SK-MEL-5 (cell line): ENCODE measurements around the gene RIPK3. TPM values are rescaled to one million over a fixed set of nuclear protein-coding genes. Genes with fewer than 3 reads are reported as not detected.
"Not testable (repeated sequence)": the region's sequence is repeated elsewhere in the genome, so short reads cannot be mapped to it uniquely, and the experiment has no call there.

Experiments used
- DNase-seq: peaks from one replicate; pipeline ENCODE4 v3.0.0-alpha.2; 2016; ENCODE audit warnings: low read depth, low spot score
- in situ Hi-C: cut with HindIII; loops from 2 replicates; pipeline ENCODE4 v1.10.0; 2016; ENCODE audit warnings: low sequenced_read_pairs, high pct_unique_total_duplicates, low pct_unique_long_range_greater_than_20kb
- total RNA-seq: library from RNA; depleted of rRNA; stranded (reverse); fragments of >200 nt; shearing (Covaris generic); gene quantifications from 2 replicates; pipeline ENCODE4 v1.2.3, GENCODE V29; 2014

Gene RIPK3
- total RNA-seq, 1 experiment from 2014 or later: not detected

DNA sequence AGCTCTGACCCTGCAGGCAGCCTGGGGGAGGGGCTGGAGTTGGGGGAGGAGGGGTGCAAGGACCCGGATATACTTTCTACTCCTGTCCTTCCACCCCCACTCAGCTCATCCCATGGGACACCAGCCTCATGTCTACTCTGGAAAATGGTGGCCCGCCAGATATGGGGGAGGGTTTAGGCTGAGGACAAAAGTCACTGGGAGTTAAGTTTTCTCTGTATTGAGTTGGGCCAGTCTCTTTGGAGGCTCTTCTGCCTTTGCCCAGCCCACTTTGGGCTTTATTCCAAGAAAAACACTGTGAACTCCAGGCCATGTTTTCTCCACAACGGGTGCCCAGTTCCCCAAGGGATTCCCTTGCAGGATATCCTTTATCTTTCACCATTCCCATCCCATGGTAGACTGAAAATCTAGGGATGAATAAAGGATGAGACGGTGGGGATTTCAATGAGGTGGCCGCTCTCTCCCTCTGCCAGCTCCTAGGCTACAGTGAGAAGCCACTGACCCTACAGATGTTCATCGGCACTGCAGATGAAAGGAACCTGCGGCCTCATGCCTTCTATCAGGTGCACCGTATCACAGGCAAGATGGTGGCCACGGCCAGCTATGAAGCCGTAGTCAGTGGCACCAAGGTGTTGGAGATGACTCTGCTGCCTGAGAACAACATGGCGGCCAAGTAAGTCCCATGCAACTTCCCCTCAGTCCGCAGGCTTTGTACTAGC lies 33.1 kb upstream of the RIPK3 start:
- in situ Hi-C loops: no loop called here
- DNase-seq: peak; percentile 32

DNA sequence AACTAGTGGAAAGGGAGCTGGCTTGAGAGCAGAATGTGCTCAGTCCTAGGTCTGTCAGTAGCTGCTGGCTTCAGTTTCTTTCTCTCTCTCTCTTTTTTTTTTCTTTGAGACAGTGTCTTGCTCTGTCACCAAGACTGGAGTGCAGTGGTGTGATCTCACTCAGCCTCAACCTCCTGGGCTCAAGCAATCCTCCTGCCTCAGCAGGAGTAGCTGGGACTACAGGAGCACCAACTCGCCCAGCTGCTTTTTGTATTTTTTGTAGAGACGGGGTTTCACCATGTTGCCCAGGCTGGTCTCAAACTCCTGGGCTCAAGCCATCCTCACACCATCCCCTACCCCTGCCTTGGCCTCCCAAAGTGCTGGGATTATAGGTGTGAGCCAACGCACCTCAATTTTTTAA lies 31.8 kb upstream of the RIPK3 start:
- in situ Hi-C loops: not testable (repeated sequence)

DNA sequence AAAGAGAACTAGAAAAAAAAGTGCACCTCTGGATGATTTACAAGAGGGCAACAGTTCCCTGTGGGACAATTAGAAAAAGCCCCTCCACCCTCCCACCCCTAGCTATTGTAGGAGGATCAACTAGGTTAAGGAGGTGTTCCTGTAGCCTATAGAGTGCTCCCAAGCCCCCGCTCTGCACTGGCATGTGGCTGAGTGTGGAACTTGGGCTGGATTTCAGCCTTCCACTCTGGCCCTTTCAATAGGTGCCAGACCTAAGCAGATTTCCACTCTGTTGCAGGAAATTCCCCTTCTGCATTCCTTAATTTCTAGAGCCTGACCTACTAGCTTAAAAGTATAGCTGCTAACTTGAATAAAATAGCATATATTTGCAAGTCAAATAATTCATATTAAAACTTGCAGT lies 31.0 kb upstream of the RIPK3 start:
- no peak for DNase-seq
- in situ Hi-C loops: no loop called here

More for the DNA sequence above, 31.8 kb upstream of the RIPK3 start:
- not testable (repeated sequence) for DNase-seq

DNA sequence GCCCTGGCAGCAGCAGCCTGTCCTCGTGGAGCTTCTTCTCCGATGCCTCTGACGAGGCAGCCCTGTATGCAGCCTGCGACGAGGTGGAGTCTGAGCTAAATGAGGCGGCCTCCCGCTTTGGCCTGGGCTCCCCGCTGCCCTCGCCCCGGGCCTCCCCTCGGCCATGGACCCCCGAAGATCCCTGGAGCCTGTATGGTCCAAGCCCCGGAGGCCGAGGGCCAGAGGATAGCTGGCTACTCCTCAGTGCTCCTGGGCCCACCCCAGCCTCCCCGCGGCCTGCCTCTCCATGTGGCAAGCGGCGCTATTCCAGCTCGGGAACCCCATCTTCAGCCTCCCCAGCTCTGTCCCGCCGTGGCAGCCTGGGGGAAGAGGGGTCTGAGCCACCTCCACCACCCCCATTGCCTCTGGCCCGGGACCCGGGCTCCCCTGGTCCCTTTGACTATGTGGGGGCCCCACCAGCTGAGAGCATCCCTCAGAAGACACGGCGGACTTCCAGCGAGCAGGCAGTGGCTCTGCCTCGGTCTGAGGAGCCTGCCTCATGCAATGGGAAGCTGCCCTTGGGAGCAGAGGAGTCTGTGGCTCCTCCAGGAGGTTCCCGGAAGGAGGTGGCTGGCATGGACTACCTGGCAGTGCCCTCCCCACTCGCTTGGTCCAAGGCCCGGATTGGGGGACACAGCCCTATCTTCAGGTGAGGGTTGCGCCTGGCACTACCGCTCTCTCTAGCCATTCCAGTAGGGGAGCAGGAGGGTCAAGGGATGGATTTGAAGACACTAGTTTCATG lies 30.3 kb upstream of the RIPK3 start:
- in situ Hi-C loops: no loop called here

DNA sequence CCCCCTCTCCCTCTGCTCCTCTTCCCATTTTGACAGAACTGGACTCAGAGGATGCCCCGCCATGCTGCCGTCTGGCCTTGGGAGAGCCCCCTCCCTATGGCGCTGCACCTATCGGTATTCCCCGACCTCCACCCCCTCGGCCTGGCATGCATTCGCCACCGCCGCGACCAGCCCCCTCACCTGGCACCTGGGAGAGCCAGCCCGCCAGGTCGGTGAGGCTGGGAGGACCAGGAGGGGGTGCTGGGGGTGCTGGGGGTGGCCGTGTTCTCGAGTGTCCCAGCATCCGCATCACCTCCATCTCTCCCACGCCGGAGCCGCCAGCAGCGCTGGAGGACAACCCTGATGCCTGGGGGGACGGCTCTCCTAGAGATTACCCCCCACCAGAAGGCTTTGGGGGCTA lies 29.7 kb upstream of the RIPK3 start:
- in situ Hi-C loops: no loop called here
- no peak for DNase-seq

More for the DNA sequence above, 30.3 kb upstream of the RIPK3 start:
- no peak for DNase-seq

DNA sequence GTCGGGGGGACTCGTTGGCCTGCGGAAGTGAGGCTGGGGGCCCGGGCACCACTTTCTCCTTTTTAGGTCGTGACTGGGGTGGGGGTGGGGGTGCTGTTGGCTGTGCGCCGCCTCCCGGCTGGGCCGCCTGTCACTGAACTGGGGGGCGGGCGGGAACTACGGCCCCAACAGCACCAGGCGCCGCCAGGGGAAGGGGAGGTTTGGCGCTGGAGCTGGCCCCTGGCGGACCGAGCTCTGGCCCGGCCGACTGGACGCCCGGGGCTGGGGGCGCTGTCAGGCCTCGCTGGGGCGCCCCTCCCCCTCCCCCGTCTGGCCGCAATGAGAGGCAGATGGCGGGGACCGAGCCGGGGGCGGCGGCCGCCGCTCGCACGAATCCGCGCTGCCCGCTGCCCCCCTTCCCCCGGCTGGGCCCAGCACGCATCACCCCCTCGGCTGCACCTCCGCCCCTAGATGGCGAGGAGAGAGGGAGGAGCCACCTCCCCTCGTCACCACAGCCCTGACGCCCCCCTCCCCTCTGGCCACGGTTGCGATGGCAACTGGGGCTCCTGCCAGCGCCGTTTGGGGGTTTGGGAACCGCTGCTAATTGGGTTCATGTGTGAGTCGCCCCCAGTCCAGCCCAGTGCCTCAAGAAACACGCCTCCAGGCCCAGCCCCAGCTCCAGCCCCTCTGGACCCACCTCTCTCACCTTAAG lies 28.9 kb upstream of the RIPK3 start:
- no peak for DNase-seq
- in situ Hi-C loops: no loop called here

DNA sequence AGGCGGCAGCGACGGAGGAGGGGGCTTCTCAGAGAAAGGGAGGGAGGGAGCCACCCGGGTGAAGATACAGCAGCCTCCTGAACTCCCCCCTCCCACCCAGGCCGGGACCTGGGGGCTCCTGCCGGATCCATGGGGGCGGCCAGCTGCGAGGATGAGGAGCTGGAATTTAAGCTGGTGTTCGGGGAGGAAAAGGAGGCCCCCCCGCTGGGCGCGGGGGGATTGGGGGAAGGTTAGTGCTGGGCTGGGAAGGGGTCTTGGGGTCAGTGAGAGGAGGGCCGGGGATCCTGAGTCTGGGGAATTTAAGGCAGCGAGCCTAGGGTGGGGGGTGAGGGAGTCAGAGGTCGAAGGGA lies 28.4 kb upstream of the RIPK3 start:
- DNase-seq: no peak
- in situ Hi-C loops: no loop called here

DNA sequence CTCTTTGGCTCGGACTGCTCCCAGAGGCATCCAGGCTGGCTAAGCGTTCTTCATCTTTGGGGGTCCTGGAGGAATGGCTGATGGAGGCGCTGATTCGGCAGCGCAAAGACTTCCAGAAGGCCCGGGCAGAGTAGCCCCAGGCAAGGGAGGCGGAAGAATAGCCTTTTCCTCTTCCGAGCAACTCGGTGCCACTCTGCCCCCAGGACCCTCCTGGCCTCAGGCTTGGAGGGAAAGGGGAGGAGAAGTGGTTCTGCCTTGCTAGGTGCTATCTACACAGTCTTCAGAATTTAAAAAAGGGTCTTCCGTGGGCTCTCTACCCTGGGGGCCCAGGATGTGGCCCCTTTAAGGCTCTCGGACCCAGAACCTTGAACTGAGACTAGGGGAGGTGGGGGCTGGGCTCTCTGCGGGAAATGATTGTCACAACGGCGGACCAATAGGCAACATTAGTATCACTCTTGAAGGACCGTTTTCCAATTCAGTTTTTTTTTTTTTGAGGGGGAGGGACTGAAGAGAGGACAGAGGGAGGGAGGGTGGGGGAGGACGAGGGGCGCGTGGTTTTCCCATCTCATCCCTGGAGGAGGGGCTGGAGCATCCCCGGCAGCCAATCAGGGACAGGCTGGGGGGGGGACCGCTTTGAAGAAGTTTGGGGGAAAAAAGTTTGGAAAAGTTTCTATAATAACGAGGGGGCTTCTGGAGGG lies 27.9 kb upstream of the RIPK3 start, which contains the start of gene NFATC4:
Gene NFATC4 (plus strand): TSS at position 671 of the 698 bp plus-strand sequence. CDS start 157 bp downstream, outside the sequence.
- peak; percentile 31 for DNase-seq
- in situ Hi-C loops: no loop called here

DNA sequence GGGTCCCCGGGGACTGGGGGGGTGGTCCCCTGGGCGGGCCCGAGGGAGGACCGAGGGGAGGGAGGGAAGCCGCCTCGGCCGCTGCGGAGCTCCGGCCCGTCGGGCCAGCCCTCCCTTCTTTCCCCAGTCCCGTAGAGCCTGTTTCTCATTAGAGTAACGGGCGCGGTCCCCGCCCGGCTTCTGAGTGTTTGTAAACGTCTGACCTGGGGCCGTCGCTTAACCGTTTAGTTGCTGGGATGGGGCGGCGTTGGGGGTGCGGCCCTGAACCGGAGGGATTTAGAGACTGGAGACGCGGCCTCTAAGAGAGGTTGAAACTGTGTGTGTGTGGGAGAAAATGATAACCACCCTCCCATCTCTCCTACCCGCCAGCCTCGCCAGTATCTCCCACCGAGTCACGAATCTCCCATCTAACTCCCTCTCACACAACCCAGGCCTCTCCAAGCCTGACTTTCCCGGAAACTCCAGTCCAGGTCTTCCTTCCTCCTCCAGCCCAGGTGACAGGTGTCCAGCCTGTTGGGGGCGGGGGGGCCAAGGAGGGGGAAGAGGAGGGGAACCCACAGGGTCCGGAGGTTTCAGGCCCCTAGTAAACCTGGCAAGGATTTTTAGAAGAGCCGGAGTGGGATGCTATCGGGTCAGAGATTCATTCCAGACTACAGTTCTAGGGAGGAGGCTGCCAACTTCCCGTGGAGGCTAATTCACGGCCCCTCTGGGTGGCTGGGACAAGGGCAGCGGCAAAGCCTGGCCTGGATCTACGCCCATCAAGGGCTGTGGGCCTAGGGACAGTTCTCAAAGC lies 27.1 kb upstream of the RIPK3 start:
- in situ Hi-C loops: no loop called here
- DNase-seq: peak; percentile 81

DNA sequence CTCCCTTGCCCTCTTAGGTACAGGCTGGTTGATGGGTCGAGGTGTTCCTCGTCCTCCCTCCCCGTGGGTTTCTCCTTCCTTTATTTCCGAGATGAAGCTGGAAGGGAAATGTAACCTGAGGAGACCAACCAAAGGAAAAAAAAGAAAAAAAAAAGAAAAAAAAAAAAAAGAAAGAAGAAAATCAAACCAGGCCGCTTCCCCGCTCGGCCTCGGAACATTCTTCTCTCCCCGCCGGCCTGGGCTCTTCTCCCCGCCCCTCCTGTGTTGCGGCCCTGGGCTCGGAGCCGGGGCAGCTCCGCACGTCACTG lies 26.6 kb upstream of the RIPK3 start:
- in situ Hi-C loops: no loop called here
- DNase-seq: no peak

DNA sequence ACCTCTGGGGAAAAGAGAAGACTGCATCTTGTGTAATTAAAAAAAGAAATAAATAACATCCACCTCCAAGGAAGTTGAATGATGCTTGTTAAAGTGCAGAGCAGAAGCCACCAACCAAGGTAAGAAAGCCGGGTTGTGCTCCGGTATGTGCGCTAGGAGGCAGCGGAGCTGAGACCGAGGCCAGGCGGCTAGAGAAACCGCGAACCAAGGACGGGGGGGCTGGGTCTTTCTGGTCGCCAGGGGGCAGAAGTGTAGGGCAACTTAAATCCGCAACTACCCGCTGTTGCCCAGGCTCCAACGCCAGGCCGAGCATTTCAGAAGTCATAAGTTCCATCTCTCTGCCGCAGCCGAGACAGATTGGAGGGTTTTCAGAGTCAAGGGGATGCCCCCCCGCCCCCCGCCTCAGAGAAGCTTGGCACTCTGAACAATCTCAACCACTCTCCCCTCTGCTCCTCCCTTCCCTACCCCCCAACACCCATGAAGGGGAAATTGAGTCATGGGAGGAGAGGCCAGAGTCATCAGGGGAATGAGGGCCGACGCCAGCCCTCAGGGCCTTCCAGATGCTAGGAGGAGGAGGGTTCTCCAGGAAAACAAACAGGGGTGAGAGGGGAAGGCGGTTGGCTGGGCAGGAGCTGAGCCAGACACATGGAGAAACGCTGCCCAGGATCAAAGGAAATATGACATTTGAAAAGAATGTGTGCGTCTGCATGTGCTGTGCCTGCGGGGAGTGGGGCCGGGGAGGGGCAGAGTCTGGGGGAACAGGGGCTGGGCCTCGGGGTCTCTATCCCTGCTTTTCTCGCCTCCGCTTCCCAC lies 26.0 kb upstream of the RIPK3 start:
- DNase-seq: peak; percentile 87
- in situ Hi-C loops: no loop called here

DNA sequence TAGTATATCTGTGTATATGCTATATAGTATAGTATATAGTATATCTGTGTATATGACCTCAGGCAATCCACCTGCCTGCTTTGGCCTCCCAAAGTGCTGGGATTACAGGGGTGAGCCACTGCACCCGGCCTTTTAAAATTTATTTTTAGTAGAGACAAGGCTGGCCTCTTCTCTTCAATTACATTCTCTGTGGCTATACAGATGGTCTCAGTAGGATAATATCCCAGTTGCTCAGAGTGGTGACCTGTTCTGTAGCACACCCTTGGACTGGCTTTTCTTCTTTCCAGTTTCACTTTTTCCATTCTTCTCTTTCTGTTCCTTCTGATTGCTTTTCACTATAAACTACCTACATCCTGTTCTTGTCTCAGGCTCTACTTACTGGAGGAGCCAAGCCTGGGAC lies 25.1 kb upstream of the RIPK3 start:
- in situ Hi-C loops: no loop called here
- no peak for DNase-seq

DNA sequence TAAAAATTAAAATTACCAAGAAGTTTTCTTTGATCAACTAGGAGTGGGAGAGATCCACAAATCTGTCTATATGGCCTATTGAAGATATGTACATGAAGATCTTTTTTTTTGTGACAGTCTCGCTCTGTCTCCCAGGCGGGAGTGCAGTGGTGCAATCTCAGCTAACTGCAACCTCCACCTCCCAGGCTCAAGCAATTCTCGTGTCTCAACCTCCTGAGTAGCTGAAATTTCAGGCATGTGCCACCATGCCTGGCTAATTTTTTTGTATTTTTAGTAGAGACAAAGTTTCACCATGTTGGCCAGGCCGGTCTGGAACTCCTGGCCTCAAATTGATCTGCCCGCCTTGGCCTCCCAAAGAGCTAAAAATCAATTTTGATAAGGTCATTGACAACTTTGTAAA lies 23.6 kb upstream of the RIPK3 start:
- DNase-seq: no peak
- in situ Hi-C loops: no loop called here

DNA sequence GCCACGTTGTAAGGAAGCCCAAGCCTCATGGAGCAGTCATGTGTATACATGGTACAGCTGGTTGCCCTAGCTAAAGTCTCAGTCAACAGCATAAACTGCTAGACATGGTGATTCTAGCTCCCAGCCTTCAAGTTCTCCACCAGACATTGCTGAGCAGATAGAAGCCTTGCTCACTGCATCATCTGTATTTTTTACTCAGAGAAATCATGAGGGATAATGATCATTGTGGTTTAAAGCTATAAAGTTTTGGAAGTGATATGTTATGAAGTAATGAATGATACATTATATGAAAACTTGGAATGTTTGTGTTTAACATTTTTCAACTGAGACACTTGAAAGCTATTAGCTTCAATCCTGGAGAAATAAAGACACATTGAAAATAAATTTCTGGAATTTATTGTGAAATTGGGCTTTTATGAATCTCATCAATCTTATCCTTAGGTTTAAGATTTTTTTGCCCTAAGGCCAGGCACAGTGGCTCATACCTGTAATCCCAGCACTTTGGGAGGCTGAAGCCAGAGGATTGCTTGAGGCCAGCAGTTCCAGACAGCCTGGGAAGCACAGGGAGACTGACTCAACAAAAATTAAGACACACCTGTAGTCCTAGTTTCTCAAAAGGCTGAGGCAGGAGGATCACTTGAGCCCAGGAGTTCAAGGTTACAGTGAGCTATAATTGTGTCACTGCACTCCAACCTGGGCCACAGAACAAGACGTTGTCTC lies 22.6 kb upstream of the RIPK3 start:
- in situ Hi-C loops: no loop called here
- no peak for DNase-seq

DNA sequence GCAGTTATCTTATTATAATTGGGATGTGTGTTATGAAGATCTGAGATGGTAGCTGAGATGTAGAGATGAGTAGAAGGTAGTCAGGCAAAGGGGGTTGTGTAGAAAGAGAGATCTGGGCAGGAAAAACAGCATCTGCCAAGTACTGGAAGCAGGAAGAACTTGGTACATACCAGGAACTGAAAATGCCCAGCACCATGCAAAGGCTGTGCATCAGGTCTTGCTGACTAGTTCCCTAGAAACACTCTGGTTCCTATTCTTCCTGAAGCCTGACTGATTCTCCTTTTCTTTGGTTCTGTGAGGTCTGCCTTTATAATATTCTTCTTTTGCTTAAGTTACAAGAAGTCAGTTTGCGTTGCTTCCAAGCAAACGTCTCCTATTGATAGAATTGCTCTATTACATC lies 21.5 kb upstream of the RIPK3 start:
- in situ Hi-C loops: no loop called here
- no peak for DNase-seq

DNA sequence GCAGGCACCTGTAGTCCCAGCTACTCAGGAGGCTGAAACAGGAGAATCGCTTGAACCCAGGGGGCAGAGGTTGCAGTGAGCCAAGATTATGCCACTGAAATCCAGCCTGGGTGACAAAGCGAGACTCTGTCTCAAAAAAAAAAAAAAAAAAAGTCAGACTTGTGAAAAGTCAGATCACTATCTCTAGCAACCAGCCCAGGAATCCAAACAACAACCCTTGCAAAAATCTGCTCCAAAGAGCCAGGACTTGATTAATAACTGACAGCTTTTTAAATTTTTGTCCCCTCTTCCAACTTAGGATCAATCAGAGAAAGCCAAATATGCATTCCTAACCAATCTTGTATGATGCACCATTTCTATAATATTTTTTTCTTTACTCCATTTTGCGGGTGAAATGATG lies 20.5 kb upstream of the RIPK3 start:
- in situ Hi-C loops: no loop called here
- DNase-seq: no peak
